BLaER1 (cell line): Measurements from ENCODE around the gene NFX1.

Source experiments
- H3K27ac ChIP-seq: shearing (Covaris generic); formaldehyde crosslinking; 2 replicates; pipeline ENCODE4 v1.8.1; 2022
- H3K27me3 ChIP-seq: shearing (Covaris generic); formaldehyde crosslinking; 2 replicates; pipeline ENCODE4 v1.8.1; 2022
- H3K36me3 ChIP-seq: shearing (Covaris generic); formaldehyde crosslinking; 2 replicates; pipeline ENCODE4 v1.8.1; 2022
- H3K4me1 ChIP-seq: shearing (Covaris generic); formaldehyde crosslinking; 2 replicates; pipeline ENCODE4 v1.8.1; 2022
- H3K4me2 ChIP-seq: shearing (Covaris generic); formaldehyde crosslinking; 2 replicates; pipeline ENCODE4 v1.8.1; 2022
- H3K4me3 ChIP-seq: shearing (Covaris generic); formaldehyde crosslinking; 2 replicates; pipeline ENCODE4 v1.8.1; 2022
- H3K9ac ChIP-seq: shearing (Covaris generic); formaldehyde crosslinking; 2 replicates; pipeline ENCODE4 v1.8.1; 2022
- H3K9me3 ChIP-seq: shearing (Covaris generic); formaldehyde crosslinking; 2 replicates; pipeline ENCODE4 v1.8.1; 2022
- H4K20me1 ChIP-seq: shearing (Covaris generic); formaldehyde crosslinking; 2 replicates; pipeline ENCODE4 v1.8.1; 2022
- Cebpa-rat ChIP-seq: shearing (Covaris generic); IDR thresholded peaks from 2 replicates; pipeline ENCODE4 v1.8.1; 2022

Gene NFX1

GRCh38 chr9:33264473-33265177, 25.7 kb upstream of the NFX1 start, which contains the start of the genes BAG1 and CHMP5:
Gene BAG1, minus strand, starts transcription at chr9:33264708.
Gene CHMP5, plus strand, starts transcription at chr9:33265049. Its CDS starts 30 bp downstream, at chr9:33265079.
- peaks cover 40% of the 10 kb centered on the region for H3K4me1 ChIP-seq
- peak within 1 kb of the TSS; percentile 92 for H3K27ac ChIP-seq
- H3K36me3 ChIP-seq = peaks cover 68% of the 10 kb centered on the region
- H3K9ac ChIP-seq = peak within 1 kb of the TSS; percentile 89
- no peaks in the 10 kb centered on the region for H3K27me3 ChIP-seq
- H3K9me3 ChIP-seq = no peaks in the 10 kb centered on the region
- no peak for TF ChIP-seq Cebpa-rat
- peak within 1 kb of the TSS; percentile 96 for H3K4me2 ChIP-seq
- peaks cover 21% of the 10 kb centered on the region; the same call in 1 of the 2 replicates for H4K20me1 ChIP-seq
- H3K4me3 ChIP-seq = peak within 1 kb of the TSS; percentile 98

- H3K4me2 ChIP-seq = peak overlapping the region; percentile 96
- H4K20me1 ChIP-seq = peaks cover 21% of the 10 kb centered on the region; the same call in 1 of the 2 replicates
- TF ChIP-seq Cebpa-rat = no peak
- no peaks in the 10 kb centered on the region for H3K27me3 ChIP-seq
- peaks cover 40% of the 10 kb centered on the region for H3K4me1 ChIP-seq
- H3K9me3 ChIP-seq = no peaks in the 10 kb centered on the region
- H3K9ac ChIP-seq = peak overlapping the region; percentile 85
- peaks cover 68% of the 10 kb centered on the region for H3K36me3 ChIP-seq
- peak overlapping the region; percentile 84 for H3K27ac ChIP-seq
- peak overlapping the region; percentile 98 for H3K4me3 ChIP-seq
These were observed 25.0 kb upstream of the NFX1 start for GRCh38 chr9:33265211-33265865.

GRCh38 chr9:33267151-33267767, 23.1 kb upstream of the NFX1 start:
- Histone ChIP-seq H3K4me1 (peaks cover 33% of the 10 kb centered on the region), H4K20me1 (peaks cover 10% of the 10 kb centered on the region; the same call in 1 of the 2 replicates), H3K36me3 (peaks cover 68% of the 10 kb centered on the region), H3K27me3 (no peaks in the 10 kb centered on the region), H3K27ac (no peak overlapping the region), H3K4me3 (no peak overlapping the region), H3K9me3 (no peaks in the 10 kb centered on the region), H3K9ac (no peak overlapping the region), H3K4me2 (no peak overlapping the region)
- no peak for TF ChIP-seq Cebpa-rat

GRCh38 chr9:33270146-33270545, 20.2 kb upstream of the NFX1 start:
- Histone ChIP-seq H3K36me3 (peaks cover 87% of the 10 kb centered on the region), H3K4me3 (no peak overlapping the region), H3K9ac (no peak overlapping the region), H3K4me1 (peaks cover 24% of the 10 kb centered on the region), H3K9me3 (no peaks in the 10 kb centered on the region), H3K27ac (no peak overlapping the region), H3K4me2 (no peak overlapping the region), H4K20me1 (no peaks in the 10 kb centered on the region), H3K27me3 (no peaks in the 10 kb centered on the region)
- no peak for TF ChIP-seq Cebpa-rat

GRCh38 chr9:33272061-33272460, 18.3 kb upstream of the NFX1 start:
- Histone ChIP-seq H3K9ac (no peak overlapping the region), H3K9me3 (no peaks in the 10 kb centered on the region), H4K20me1 (no peaks in the 10 kb centered on the region), H3K4me3 (no peak overlapping the region), H3K27ac (no peak overlapping the region), H3K27me3 (no peaks in the 10 kb centered on the region), H3K4me2 (no peak overlapping the region), H3K36me3 (peaks cover 95% of the 10 kb centered on the region), H3K4me1 (peaks cover 6% of the 10 kb centered on the region; the same call in 1 of the 2 replicates)
- no peak for TF ChIP-seq Cebpa-rat

GRCh38 chr9:33273266-33273971, 16.9 kb upstream of the NFX1 start:
- Histone ChIP-seq H3K9me3 (no peaks in the 10 kb centered on the region), H3K27ac (no peak overlapping the region), H4K20me1 (no peaks in the 10 kb centered on the region), H3K36me3 (peaks cover 95% of the 10 kb centered on the region), H3K4me2 (no peak overlapping the region), H3K4me3 (no peak overlapping the region), H3K27me3 (no peaks in the 10 kb centered on the region), H3K9ac (no peak overlapping the region), H3K4me1 (no peaks in the 10 kb centered on the region)
- no peak for TF ChIP-seq Cebpa-rat

- Histone ChIP-seq H3K27me3 (no peaks in the 10 kb centered on the region), H3K4me1 (no peaks in the 10 kb centered on the region), H3K27ac (no peak overlapping the region), H3K4me2 (no peak overlapping the region), H4K20me1 (no peaks in the 10 kb centered on the region), H3K9me3 (no peaks in the 10 kb centered on the region), H3K4me3 (no peak overlapping the region), H3K36me3 (peaks cover 95% of the 10 kb centered on the region), H3K9ac (no peak overlapping the region)
- TF ChIP-seq Cebpa-rat = no peak
These were observed 16.4 kb upstream of the NFX1 start for GRCh38 chr9:33273972-33274328.

GRCh38 chr9:33277484-33277883, 12.8 kb upstream of the NFX1 start:
- Histone ChIP-seq H4K20me1 (no peaks in the 10 kb centered on the region), H3K36me3 (peaks cover 90% of the 10 kb centered on the region), H3K27me3 (no peaks in the 10 kb centered on the region), H3K9ac (no peak overlapping the region), H3K9me3 (no peaks in the 10 kb centered on the region), H3K4me2 (no peak overlapping the region), H3K4me3 (no peak overlapping the region), H3K27ac (no peak overlapping the region), H3K4me1 (no peaks in the 10 kb centered on the region)
- no peak for TF ChIP-seq Cebpa-rat

GRCh38 chr9:33285502-33285901, 4.8 kb upstream of the NFX1 start:
- H3K4me3 ChIP-seq = no peak overlapping the region

More at GRCh38 chr9:33285502-33285901, 4.8 kb upstream of the NFX1 start:
- H3K27me3 ChIP-seq = no peaks in the 10 kb centered on the region
- peak overlapping the region; percentile 44 for H3K4me2 ChIP-seq
- no peaks in the 10 kb centered on the region for H4K20me1 ChIP-seq
- H3K9ac ChIP-seq = 0 out of 2 replicates have a peak overlapping the region, but pooled peaks have one; percentile 15
- H3K9me3 ChIP-seq = no peaks in the 10 kb centered on the region
- peaks cover 45% of the 10 kb centered on the region for H3K4me1 ChIP-seq
- peaks cover 21% of the 10 kb centered on the region for H3K36me3 ChIP-seq
- no peak for TF ChIP-seq Cebpa-rat
- no peak overlapping the region for H3K27ac ChIP-seq
